Heart left ventricle (tissue), 13 donors: ENCODE data around the gene HSD11B2.

Experiments
- POLR2A ChIP-seq, 2 donors: fragments of 450-650 bp; IDR thresholded peaks; one replicate each; pipeline ENCODE4 v1.6.1; 2017; ENCODE audit warnings: antibody characterized with exemption in 2 of 2, mild to moderate bottlenecking in 2 of 2, moderate library complexity in 2 of 2
- TF ChIP-seq, protein P1 (sequence below), 12 donors: fragments of 200-600 bp; sonication (generic) in 4 of 12; IDR thresholded peaks; one replicate each; pipeline versions ENCODE4 v1.5.0 to v1.8.0; 2018 to 2022; ENCODE audit warnings: antibody characterized with exemption in 12 of 12, mild to moderate bottlenecking in 5 of 12
- donor health status: ischemic (EF 13 %, LVEDD 7.1; RV severe dilation, severe dysfunction).
- donor health status: DM: no; HTN: yes; CAD: no.
- donor health status: DM: no; HTN: no; CAD: no.
- donor health status: ischemic (EF 25% LVEDD 6.9; RV normal size, moderate dysfunction).
- donor health status: ischemic (EF 25% LVEDD 5.7; RV mildly dilated, moderate dysfunction).
- donor health status: ischemic (EF 35%, LVEDD 5.7; RV mildly dilated, moderate dysfunction).
- donor health status: nonischemic (EF 11% LVEDD 7.7; RV severe dilation, severe dysfunction).
- donor health status: DM: yes; HTN: yes; CAD: no.
- donor health status: PGD.
- donor health status: ischemic (EF 29% LVEDD 5.4; RV normal size, mild dysfunction).
- donor health status: nonischemic (EF 23%, LVEDD 6.1; RV moderate dilation, normal function).

GRCh38 chr16:67438098-67438791 is 7.3 kb downstream of the HSD11B2 start:
- TF ChIP-seq, protein P1, sequence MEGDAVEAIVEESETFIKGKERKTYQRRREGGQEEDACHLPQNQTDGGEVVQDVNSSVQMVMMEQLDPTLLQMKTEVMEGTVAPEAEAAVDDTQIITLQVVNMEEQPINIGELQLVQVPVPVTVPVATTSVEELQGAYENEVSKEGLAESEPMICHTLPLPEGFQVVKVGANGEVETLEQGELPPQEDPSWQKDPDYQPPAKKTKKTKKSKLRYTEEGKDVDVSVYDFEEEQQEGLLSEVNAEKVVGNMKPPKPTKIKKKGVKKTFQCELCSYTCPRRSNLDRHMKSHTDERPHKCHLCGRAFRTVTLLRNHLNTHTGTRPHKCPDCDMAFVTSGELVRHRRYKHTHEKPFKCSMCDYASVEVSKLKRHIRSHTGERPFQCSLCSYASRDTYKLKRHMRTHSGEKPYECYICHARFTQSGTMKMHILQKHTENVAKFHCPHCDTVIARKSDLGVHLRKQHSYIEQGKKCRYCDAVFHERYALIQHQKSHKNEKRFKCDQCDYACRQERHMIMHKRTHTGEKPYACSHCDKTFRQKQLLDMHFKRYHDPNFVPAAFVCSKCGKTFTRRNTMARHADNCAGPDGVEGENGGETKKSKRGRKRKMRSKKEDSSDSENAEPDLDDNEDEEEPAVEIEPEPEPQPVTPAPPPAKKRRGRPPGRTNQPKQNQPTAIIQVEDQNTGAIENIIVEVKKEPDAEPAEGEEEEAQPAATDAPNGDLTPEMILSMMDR (IDR thresholded peaks at IDR 0.05): no peak
- no peak for TF ChIP-seq POLR2A (IDR thresholded peaks at IDR 0.05)
